Spleen (tissue), 7 donors: Measurements from ENCODE around the gene ADGRL3.

ENCODE experiments used
- POLR2AphosphoS5 ChIP-seq, 3 donors: sonication (generic); formaldehyde crosslinking; IDR thresholded peaks; one replicate each; pipeline ENCODE4 v1.5.1; 2017; ENCODE audit warnings: antibody characterized with exemption in 3 of 3
- TF ChIP-seq, protein P1 (sequence below), 11 experiments: fragments of 200-600 bp in 7 of 11; fragments of 450-650 bp in 4 of 11; sonication (generic) in 4 of 11; IDR thresholded peaks in 8 of 11; conservative IDR thresholded peaks in 3 of 11; 1 replicate in 7 of 11; 2 replicates in 4 of 11; pipeline versions ENCODE4 v1.4.0 to v1.8.0; 2016 to 2021; ENCODE audit warnings: antibody characterized with exemption in 11 of 11, inconsistent platforms in 4 of 11, mild to moderate bottlenecking in 1 of 11
- donor health status: DM: no; HTN: no; CAD: no; lungs with moderate emphysema.
- donor health status: DM: no; HTN: no; CAD: no.
- donor health status: DM: no; HTN: no; CAD: no.

- TF ChIP-seq, protein P1, sequence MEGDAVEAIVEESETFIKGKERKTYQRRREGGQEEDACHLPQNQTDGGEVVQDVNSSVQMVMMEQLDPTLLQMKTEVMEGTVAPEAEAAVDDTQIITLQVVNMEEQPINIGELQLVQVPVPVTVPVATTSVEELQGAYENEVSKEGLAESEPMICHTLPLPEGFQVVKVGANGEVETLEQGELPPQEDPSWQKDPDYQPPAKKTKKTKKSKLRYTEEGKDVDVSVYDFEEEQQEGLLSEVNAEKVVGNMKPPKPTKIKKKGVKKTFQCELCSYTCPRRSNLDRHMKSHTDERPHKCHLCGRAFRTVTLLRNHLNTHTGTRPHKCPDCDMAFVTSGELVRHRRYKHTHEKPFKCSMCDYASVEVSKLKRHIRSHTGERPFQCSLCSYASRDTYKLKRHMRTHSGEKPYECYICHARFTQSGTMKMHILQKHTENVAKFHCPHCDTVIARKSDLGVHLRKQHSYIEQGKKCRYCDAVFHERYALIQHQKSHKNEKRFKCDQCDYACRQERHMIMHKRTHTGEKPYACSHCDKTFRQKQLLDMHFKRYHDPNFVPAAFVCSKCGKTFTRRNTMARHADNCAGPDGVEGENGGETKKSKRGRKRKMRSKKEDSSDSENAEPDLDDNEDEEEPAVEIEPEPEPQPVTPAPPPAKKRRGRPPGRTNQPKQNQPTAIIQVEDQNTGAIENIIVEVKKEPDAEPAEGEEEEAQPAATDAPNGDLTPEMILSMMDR (IDR thresholded peaks at IDR 0.05 in 8 of 11, conservative IDR thresholded peaks at IDR 0.05 in 3 of 11), result no peak
- no peak for TF ChIP-seq POLR2AphosphoS5 (IDR thresholded peaks at IDR 0.05)
Observed at GRCh38 chr4:61520166-61520565, 320.0 kb downstream of the ADGRL3 start.
